Endothelial cell of umbilical vein (primary cell): Measurements from ENCODE around the gene GARS1. TPM values are rescaled to one million over a fixed set of nuclear protein-coding genes. Genes with fewer than 3 reads are reported as not detected.
A peak's percentile ranks its signal among the peaks of the same experiment; 100 is the strongest.

Experiments
- BruUV-seq: library from RNA; stranded (reverse); fragments of 400-500 nt; replicated peaks from 2 replicates; lab custom pipeline; 2021; lab: Mats Ljungman, UMichigan
- CTCF ChIA-PET: fragments of 300-600, 350-600 bp; sonication (Branson Sonifier 250); formaldehyde crosslinking; loops from one replicate; lab custom pipeline; 2021; ENCODE audit warnings: antibody characterized with exemption, inconsistent platforms; lab: Charles Lee
- POLR2A ChIA-PET: fragments of 300-600, 350-600 bp; sonication (Branson Sonifier 250); formaldehyde crosslinking; loops from one replicate; lab custom pipeline; 2021; ENCODE audit warnings: antibody characterized with exemption, inconsistent platforms; lab: Charles Lee
- DNase-seq: peaks from one replicate; pipeline ENCODE4 v3.0.0-alpha.2; 2011; ENCODE audit warnings: low read depth, low spot score
- FAIRE-seq: peaks from 2 replicates; lab custom pipeline; 2011; peaks lifted over from hg19 to GRCh38; lab: Jason Lieb, UNC
- H2AFZ ChIP-seq: 2 replicates; pipeline ENCODE4 v1.6.0; 2012; ENCODE audit warnings: low read depth, low read length, control low read depth, inconsistent platforms
- H3K27ac ChIP-seq: 2 replicates; pipeline ENCODE4 v1.5.1; 2011; ENCODE audit warnings: low read depth, mild to moderate bottlenecking, control low read depth, low read length, moderate library complexity; ENCODE audit not compliant: insufficient read depth
- H3K27me3 ChIP-seq, 2 experiments: 2 replicates each; pipeline versions ENCODE4 v1.6.0 to v1.6.1; 2011; ENCODE audit warnings: low read length in 2 of 2, mixed read lengths in 1 of 2; ENCODE audit not compliant: control insufficient read depth in 2 of 2, insufficient read depth in 2 of 2
- H3K36me3 ChIP-seq, 2 experiments: 2 replicates in 1 of 2; 3 replicates in 1 of 2; pipeline ENCODE4 v1.5.1; 2011; ENCODE audit warnings: low read length in 2 of 2, mild to moderate bottlenecking in 1 of 2, moderate library complexity in 1 of 2; ENCODE audit not compliant: control insufficient read depth in 2 of 2, insufficient read depth in 2 of 2; ENCODE audit errors: extremely low read depth in 1 of 2
- H3K4me1 ChIP-seq: 3 replicates; pipeline ENCODE4 v1.5.1; 2011; ENCODE audit warnings: mild to moderate bottlenecking, low read length; ENCODE audit not compliant: control insufficient read depth, insufficient read depth; ENCODE audit errors: extremely low read depth
- H3K4me2 ChIP-seq: 2 replicates; pipeline ENCODE4 v1.6.1; 2011; ENCODE audit warnings: low read length, control low read depth, mixed read lengths; ENCODE audit not compliant: insufficient read depth
- H3K4me3 ChIP-seq, 3 experiments: fragments of 200-600 bp in 1 of 3; sonication (generic), shearing (Covaris generic) in 1 of 3; replicated peaks in 1 of 3; 2 replicates each; pipeline ENCODE4 v1.5.1; 2011 to 2016; ENCODE audit warnings: control low read depth in 3 of 3, low read length in 3 of 3, mild to moderate bottlenecking in 2 of 3, inconsistent platforms in 1 of 3, low read depth in 1 of 3, moderate library complexity in 1 of 3; ENCODE audit not compliant: insufficient read depth in 1 of 3
- H3K79me2 ChIP-seq: 2 replicates; pipeline ENCODE4 v1.6.0; 2012; ENCODE audit warnings: low read length, inconsistent platforms; ENCODE audit not compliant: control insufficient read depth, insufficient read depth
- H3K9ac ChIP-seq: replicated peaks from 2 replicates; pipeline ENCODE3; 2011; ENCODE audit warnings: low read length, control low read depth; ENCODE audit not compliant: insufficient read depth; ENCODE audit errors: extremely low read depth
- H3K9me1 ChIP-seq: replicated peaks from 3 replicates; pipeline ENCODE4 v1.6.0; 2011; ENCODE audit warnings: mild to moderate bottlenecking, low read length; ENCODE audit not compliant: control insufficient read depth, insufficient read depth; ENCODE audit errors: extremely low read depth
- H3K9me3 ChIP-seq: replicated peaks from 2 replicates; pipeline ENCODE4 v1.5.1; 2012; ENCODE audit warnings: low read length, inconsistent platforms; ENCODE audit not compliant: control insufficient read depth, insufficient read depth
- H4K20me1 ChIP-seq: replicated peaks from 2 replicates; pipeline ENCODE3; 2011; ENCODE audit warnings: mild to moderate bottlenecking, low read length; ENCODE audit not compliant: control insufficient read depth, insufficient read depth; ENCODE audit errors: extremely low read depth
- CTCF ChIP-seq, 2 donors: IDR thresholded peaks; 1 replicate in 1 of 2; 2 replicates in 1 of 2; pipeline ENCODE4 v1.5.1; 2011; ENCODE audit warnings: low read length in 2 of 2, mild to moderate bottlenecking in 2 of 2, moderate library complexity in 2 of 2, control low read depth in 1 of 2, inconsistent platforms in 1 of 2, low read depth in 1 of 2; ENCODE audit not compliant: insufficient read depth in 1 of 2; ENCODE audit errors: extremely low read depth in 1 of 2
- FOS ChIP-seq: IDR thresholded peaks from 2 replicates; pipeline ENCODE4 v1.6.1; 2011; ENCODE audit warnings: mild to moderate bottlenecking, low read length, moderate library complexity, borderline replicate concordance; ENCODE audit not compliant: insufficient read depth
- GATA2 ChIP-seq: IDR thresholded peaks from 2 replicates; pipeline ENCODE4 v1.7.0; 2011; ENCODE audit warnings: low read depth, mild to moderate bottlenecking, moderate library complexity, mixed read lengths, low read length; ENCODE audit not compliant: insufficient read length, insufficient read depth
- JUN ChIP-seq: IDR thresholded peaks from 2 replicates; pipeline ENCODE4 v1.6.1; 2011; ENCODE audit warnings: borderline replicate concordance, low read depth; ENCODE audit not compliant: insufficient read length, insufficient read depth
- MYC ChIP-seq: IDR thresholded peaks from one replicate; pipeline ENCODE4 v1.6.1; 2011; ENCODE audit warnings: mild to moderate bottlenecking, low read depth, low read length
- POLR2A ChIP-seq: IDR thresholded peaks from 2 replicates; pipeline ENCODE4 v1.6.1; 2012; ENCODE audit warnings: low read depth, mild to moderate bottlenecking, control low read depth, low read length
- dilution Hi-C: fragments of 300-500 bp; cut with MboI; formaldehyde crosslinking; loops from one replicate; pipeline ENCODE4 v1.15.0; 2019; ENCODE audit warnings: low sequenced_read_pairs; ENCODE audit not compliant: extremely low pct_ligation_motif_present
- intact Hi-C: fragments of 100-400 bp; cut with micrococcal nuclease; formaldehyde crosslinking; loops from one replicate; pipeline ENCODE4 v1.10.0; 2022
- polyA plus RNA-seq, 4 experiments: library from polyadenylated mRNA; depleted of rRNA in 3 of 4; stranded (reverse) in 3 of 4; unstranded in 1 of 4; fragments of >200 nt; gene quantifications; 2 replicates each; pipeline versions ENCODE4 v1.2.1 to v1.2.3, GENCODE V29; 2011 to 2012; ENCODE audit warnings: missing spikeins in 1 of 4
- total RNA-seq: library from RNA; stranded (reverse); gene quantifications from 2 replicates; pipeline ENCODE4 v1.2.3, GENCODE V29; 2021
- TF ChIP-seq, protein P1 (sequence below): IDR thresholded peaks from 2 replicates; pipeline ENCODE4 v1.6.1; 2011; ENCODE audit not compliant: insufficient read depth, insufficient read length

Gene GARS1
- total and polyA plus RNA-seq, 2 donors (not counting 3 experiments of a cell fraction or from before 2014, with no cell fraction given) = 194 to 295 TPM

DNA sequence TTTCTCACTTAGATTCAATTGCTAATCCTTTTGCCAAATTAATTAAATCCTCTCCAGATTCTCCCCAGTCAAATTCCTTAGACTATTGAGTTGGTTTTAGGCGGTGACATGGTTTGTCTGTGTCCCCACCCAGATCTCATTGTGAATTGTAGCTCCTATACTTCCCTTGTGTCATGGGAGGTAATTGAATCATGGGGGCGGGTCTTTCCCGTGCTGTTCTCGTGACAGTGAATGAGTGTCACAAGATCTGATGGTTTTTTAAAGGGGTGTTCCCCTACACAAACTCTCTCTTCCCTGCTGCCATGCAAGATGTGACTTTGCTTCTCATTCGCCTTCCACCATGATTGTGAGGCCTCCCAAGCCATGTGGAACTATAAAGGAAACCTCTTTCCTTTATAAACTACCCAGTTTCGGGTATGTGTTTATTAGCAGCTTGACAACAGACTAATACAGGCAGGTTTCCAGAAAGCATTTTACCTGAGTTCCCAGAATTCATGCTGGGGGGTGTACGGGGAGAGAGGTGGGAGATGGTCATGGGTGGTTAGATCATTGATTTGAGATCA lies 44.7 kb upstream of the GARS1 start:
- Histone ChIP-seq H4K20me1 (no peaks in the 10 kb centered on the region), H3K9ac (no peak overlapping the region), H3K27ac (peak overlapping the region; percentile 74), H3K36me3 (no peaks in the 10 kb centered on the region), H3K4me2 (no peak overlapping the region), H2AFZ (no peak overlapping the region), H3K9me3 (no peaks in the 10 kb centered on the region), H3K9me1 (no peaks in the 10 kb centered on the region), H3K4me1 (peaks cover 32% of the 10 kb centered on the region), H3K4me3 (no peak overlapping the region), H3K27me3 (no peaks in the 10 kb centered on the region), H3K79me2 (no peaks in the 10 kb centered on the region)
- FAIRE-seq (peak; percentile 48), DNase-seq (peak; percentile 55)
- ChIA-PET CTCF (interaction anchor here (0.7 to 12.5 kb wide), 5 partner anchors 12 to 275 kb away, joined by 3 to 389 read pairs (median 5); no protein-coding TSS in a partner anchor), POLR2A (interaction anchor here (0.6 to 1.1 kb wide), 2 partner anchors 13 to 47 kb away, joined by 4 to 9 read pairs; no protein-coding TSS in a partner anchor)
- dilution Hi-C loops (no loop called here), intact Hi-C loops (loop anchor here (2.0 kb wide), 1 partner anchor 71 kb away; the partner anchor contains the start of gene NOD1)
- BruUV-seq = no TSS peak
- TF ChIP-seq JUN (no peak), MYC (no peak), CTCF (IDR thresholded peaks at IDR 0.05; ENCODE audit: extremely low read depth in 1 of 2, insufficient read depth in 1 of 2, low read depth in 1 of 2, low read length in 2 of 2) (no peak), POLR2A (no peak), GATA2 (no peak), FOS (peak; percentile 13)
- TF ChIP-seq, protein P1, sequence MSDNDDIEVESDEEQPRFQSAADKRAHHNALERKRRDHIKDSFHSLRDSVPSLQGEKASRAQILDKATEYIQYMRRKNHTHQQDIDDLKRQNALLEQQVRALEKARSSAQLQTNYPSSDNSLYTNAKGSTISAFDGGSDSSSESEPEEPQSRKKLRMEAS = no peak
